NOMO-1 treated with dmso at 0.1 percent for 144 hours (cell line): Measurements from ENCODE around the gene KASH5.
"Not testable (repeated sequence)": the region's sequence is repeated elsewhere in the genome, so short reads cannot be mapped to it uniquely, and the experiment has no call there.

Experiments used
- DNase-seq: peaks from one replicate; lab custom pipeline; 2025; ENCODE audit not compliant: unreplicated experiment; lab: John Stamatoyannopoulos, UW

Gene KASH5

GRCh38 chr19:49362048-49362928 is 25.8 kb upstream of the KASH5 start, which contains the start of gene TEAD2:
Gene TEAD2 (minus strand): TSS chr19:49362416. CDS start chr19:49360075, 2,341 bp downstream.
- no peak for DNase-seq

DNA sequence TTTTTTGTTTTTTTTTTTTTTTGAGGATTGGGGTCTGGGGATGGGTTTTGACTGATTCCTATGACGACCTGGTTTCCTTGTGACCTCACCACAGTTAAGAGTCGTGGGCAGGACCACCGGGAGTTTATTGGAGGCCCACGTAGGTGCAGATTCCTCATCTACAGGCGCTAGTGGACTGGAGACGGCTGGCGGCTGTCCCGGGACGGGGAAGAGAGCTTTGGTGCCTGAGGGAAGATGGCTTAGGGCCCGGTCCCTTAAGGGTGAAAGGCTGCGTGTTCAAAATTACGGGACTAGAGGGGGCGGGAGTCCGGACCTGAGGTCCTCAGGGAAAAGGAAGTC is 25.2 kb upstream of the KASH5 start:
- DNase-seq, result no peak

DNA sequence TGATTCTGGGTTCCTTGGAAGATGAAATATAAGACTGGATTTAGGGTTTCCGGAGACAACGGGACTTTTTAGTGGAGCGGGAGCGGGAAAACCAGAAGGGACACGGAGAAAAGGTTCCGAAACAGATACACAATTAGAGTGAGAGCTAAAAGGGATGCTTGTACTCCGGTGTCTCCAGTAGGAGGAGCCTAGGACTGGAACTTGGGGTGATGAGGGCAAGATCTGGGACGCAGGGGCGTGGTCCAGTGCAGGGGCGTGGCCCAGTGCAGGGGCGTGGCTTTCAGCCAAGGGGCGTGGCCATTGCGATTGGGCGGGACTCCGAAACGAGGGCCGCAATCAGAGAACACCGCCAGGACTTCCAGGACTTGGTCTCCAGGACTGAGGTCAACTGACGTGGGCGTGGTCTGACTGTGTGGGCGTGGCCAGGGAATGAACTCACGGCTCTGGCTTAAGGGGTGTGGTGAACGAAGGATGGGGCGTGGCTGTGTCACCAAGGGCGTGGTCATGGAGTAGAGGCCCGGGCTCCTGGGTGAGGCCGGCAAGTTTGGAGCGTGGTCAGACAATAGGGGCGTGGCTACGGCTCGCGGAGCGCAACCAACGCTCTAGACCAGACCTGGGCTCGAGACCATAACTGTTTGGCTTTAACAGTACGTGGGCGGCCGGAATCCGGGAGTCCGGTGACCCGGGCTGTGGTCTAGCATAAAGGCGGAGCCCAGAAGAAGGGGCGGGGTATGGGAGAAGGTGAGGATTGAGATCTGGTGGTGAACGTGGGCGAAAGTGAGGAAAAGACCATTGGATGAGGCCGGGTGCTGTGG is 24.6 kb upstream of the KASH5 start, which contains the start of gene DKKL1:
TSS of gene DKKL1 (plus strand) at position 610 of the 815 bp plus-strand sequence. CDS start at position 732, 122 bp downstream.
- DNase-seq, result peak; percentile 90

GRCh38 chr19:49364083-49364737 is 23.8 kb upstream of the KASH5 start:
- DNase-seq, result no peak

GRCh38 chr19:49366110-49366509 is 21.9 kb upstream of the KASH5 start:
- DNase-seq, result no peak

DNA sequence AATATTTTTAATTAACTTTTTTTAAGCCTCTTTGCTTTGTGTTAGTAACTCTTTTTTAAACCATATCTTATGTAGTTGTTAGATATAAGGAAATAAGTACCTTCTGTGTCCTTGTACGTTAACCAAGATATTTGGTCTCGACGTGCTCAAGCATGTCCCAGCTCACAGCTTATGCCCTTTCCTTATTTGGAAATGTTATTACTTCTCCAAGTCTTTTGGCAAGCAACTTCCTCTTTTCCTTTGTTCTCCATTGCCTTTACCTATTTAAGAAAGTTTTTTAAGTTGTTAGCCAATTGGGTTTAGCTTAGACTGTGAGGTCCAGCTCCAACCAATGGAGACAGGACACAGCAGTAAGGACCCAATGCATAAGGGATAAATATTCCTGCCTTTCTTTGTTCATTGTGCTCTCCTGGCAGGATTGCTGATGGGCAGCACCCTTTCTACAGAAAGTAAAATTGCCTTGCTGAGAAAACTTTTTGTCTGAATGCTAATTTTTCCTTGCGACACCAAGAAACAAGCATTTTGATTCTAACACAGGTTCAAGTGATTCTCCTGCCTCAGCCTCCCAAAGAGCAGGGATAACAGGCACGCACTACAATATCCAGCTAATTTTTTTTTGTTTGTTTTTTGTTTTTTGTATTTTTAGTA is 19.2 kb upstream of the KASH5 start:
- no peak for DNase-seq

DNA sequence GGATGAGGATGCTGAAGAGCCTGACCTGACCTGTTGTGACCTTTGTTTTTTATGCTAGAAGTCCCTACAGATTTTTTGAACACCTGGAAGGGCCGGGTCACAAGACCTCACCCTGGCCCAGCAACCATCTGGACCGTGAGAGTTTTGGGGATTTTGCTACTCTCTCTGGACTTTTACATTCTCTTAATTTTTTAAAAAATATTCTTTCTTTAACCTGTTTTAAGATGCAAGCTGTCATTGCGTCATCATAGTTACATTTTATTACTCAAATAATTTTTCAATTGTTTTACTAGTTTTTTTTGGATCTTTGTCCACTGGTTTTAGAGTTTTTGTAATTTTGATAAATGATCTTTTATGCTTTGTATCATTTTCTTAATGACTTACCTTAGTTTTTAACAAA is 16.9 kb upstream of the KASH5 start:
- no peak for DNase-seq

- DNase-seq, result not testable (repeated sequence)
These were observed 14.9 kb upstream of the KASH5 start for GRCh38 chr19:49373174-49373573.

- no peak for DNase-seq
These were observed 13.2 kb upstream of the KASH5 start for GRCh38 chr19:49374665-49375434.

GRCh38 chr19:49378512-49378911 is 9.5 kb upstream of the KASH5 start:
- DNase-seq, result no peak

DNA sequence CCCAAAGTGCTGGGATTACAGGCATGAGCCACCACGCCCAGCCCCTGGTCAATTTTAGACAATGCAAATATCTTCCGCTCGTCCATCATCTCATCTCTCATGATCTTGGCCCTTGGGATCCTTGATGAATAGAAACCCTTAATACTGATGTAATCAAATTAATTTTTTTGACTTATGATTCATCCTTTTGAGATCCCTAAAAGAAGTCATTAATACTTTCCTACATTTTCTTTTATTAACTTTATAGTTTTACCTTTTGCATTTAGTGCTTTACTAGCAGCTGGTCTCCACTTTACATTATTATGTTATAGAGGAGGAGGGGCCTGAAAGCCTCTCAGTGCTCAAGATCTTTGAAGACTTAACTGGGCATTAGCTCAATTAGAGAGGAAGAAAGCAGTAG is 7.7 kb upstream of the KASH5 start:
- no peak for DNase-seq

- DNase-seq, result no peak
These were observed 5.4 kb upstream of the KASH5 start for GRCh38 chr19:49382639-49383038.

DNA sequence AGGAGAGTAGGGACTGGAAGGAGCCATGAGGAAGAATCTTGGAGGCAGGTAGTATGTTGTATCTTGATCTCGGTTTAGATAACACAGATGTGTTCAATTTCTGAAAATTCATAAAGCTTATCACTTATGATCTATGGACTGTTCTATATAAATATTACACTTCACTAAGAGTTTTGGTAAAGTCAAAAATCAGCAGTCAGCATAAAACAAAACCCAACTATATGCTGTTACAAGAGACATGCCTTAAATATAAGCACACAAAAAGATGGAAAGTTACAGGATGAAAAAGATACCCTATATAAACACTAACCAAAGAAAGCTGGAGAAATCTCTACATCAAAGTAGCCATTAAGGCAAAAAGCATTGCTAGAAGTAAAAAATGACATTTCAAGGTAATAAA is 4.5 kb upstream of the KASH5 start:
- DNase-seq, result no peak

- no peak for DNase-seq
These were observed 1.4 kb downstream of the KASH5 start for GRCh38 chr19:49389406-49389805.

GRCh38 chr19:49390131-49390928 is 2.3 kb downstream of the KASH5 start:
- DNase-seq, result no peak

GRCh38 chr19:49390929-49391359 is 2.9 kb downstream of the KASH5 start:
- no peak for DNase-seq

DNA sequence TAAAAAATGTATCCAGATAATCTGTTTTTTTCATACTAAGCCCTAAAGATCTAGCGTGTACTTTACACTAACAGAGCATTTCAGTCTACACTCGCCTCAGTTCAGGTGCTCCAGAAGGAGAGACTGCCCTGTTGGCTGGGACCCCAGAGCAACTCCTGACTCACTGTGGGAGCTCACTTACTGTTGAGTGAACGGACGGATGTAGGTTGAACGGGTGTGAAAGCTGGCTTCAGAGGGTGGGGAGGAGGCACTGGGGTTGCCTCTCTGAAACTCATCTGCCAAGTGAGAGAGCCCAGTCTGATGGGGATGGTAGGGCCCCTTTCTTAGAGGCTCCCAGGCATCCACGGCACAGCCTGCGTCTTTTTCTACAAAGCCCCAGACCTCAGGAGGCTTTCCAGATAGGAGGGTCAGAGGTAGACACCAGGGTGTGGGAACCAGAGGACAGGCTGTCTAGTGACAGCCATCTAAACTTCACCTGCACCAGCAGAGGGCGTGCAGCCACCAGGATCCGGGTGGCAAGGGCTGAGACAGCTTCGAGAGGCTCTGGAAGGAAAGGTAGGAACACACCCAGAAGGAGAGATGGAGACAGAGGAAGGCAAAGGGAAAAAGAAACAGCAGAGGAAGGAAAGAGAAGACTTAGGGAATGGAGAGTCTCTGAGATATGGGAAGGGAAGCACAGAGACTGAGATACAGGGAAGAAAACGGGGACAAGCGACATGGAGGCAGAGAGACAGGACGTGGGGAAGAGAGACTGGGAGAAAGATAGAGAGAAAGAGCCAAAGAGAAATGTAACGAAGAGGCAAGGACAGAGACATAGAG is 3.7 kb downstream of the KASH5 start:
- peak; percentile 42 for DNase-seq

GRCh38 chr19:49393881-49394280 is 5.8 kb downstream of the KASH5 start:
- no peak for DNase-seq
